ENCODE measurements around the gene SPNS2. TPM values are rescaled to one million over a fixed set of nuclear protein-coding genes. Genes with fewer than 3 reads are reported as not detected.

SPNS2 gene, protein sequence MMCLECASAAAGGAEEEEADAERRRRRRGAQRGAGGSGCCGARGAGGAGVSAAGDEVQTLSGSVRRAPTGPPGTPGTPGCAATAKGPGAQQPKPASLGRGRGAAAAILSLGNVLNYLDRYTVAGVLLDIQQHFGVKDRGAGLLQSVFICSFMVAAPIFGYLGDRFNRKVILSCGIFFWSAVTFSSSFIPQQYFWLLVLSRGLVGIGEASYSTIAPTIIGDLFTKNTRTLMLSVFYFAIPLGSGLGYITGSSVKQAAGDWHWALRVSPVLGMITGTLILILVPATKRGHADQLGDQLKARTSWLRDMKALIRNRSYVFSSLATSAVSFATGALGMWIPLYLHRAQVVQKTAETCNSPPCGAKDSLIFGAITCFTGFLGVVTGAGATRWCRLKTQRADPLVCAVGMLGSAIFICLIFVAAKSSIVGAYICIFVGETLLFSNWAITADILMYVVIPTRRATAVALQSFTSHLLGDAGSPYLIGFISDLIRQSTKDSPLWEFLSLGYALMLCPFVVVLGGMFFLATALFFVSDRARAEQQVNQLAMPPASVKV
- total RNA-seq (2022; extraction: Qiagen RNA extraction): 7.6 to 15.2 TPM (median 10.6 TPM) in 5 replicates

GRCh38 chr17:4498461-4499397 is at the start of gene SPNS2:
Gene SPNS2 (plus strand): TSS chr17:4498881. CDS start chr17:4499048, 167 bp downstream.

GRCh38 chr17:4554997-4555799 is 56.5 kb downstream of the SPNS2 start, which contains the start of gene MYBBP1A:
Gene MYBBP1A (minus strand): TSS chr17:4555384. CDS start chr17:4555324, 60 bp downstream.

DNA sequence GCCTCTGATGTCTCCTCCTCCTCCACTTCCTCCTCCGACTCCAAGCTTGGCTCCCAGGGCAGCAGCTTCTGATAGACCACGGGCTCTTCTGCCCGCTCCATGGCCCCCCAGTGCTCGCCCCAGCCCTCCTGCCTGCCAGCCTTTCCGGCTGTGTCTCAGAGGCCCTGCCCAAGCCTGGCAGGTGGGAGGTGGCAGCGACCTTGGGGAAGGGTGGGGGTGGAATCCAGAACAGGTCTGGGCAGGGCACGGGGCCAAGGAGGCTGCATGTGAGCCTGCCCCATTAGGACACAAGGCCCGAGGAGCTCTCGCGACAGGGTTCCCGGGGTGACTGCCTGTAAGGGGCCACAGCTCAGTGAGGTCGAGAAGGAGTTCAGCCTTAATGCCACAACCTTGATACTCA is 61.7 kb downstream of the SPNS2 start, which contains the start of gene GGT6:
Gene GGT6 (minus strand): TSS at position 157 of the 400 bp plus-strand sequence. CDS start 56 bp downstream, at position 101.

DNA sequence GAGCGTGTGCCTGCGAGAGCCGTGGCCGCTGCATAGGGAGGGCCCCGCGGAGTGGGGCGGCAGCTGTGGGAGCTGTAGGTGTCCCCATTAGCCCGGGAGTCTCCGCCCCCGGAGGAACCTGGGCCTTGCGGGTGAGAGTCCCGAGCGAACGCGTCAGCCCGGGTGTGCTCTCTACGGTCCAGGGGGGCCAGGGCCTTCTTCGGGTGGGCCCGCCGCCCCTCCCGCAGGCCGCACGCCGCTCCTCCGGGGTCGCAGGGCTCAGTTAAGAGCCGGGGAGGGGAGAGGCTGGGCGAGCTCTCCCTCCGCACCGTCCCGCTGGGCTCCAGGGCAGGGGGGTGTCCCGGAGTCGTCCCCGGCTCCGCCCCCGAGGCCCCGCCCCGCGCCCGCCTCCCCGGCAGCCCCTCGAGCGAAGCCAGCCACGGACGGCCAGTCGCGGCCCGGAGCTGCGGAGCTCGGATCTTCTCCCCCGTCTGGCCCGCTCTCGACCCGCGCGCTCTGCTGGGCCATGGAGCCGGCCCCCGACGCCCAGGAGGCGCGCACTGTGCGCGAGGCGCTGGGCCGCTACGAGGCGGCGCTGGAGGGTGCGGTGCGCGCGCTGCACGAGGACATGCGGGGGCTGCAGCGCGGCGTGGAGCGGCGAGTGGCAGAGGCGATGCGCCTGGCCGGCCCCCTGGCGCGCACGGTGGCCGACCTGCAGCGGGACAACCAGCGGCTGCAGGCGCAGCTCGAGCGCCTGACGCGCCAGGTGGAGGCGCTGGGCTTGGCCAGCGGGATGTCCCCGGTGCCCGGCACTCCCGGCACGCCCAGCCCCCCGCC is 85.6 kb downstream of the SPNS2 start, which contains the start of gene SMTNL2:
Gene SMTNL2 (plus strand): TSS at position 429 of the 816 bp plus-strand sequence. CDS start 77 bp downstream, at position 506.

Other genes starting within 250 kb of the SPNS2 start
- gene ANKFY1, start 234.9 kb upstream of the SPNS2 start, total RNA-seq (2022; extraction: Qiagen RNA extraction): 23.7 to 31.9 TPM (median 30.3 TPM) in 5 replicates
- 67.2 to 94.4 TPM (median 77.5 TPM) in 5 replicates for gene UBE2G1, start 132.2 kb upstream of the SPNS2 start, total RNA-seq (2022; extraction: Qiagen RNA extraction)
- gene SPNS3, start 64.9 kb upstream of the SPNS2 start, total RNA-seq (2022; extraction: Qiagen RNA extraction): not detected in 5 replicates
- gene MYBBP1A, start 56.5 kb downstream of the SPNS2 start, total RNA-seq (2022; extraction: Qiagen RNA extraction): 86.4 to 111 TPM (median 102 TPM) in 5 replicates
- gene GGT6, start 61.7 kb downstream of the SPNS2 start, total RNA-seq (2022; extraction: Qiagen RNA extraction): not detected in 5 replicates
- gene SMTNL2, start 85.6 kb downstream of the SPNS2 start, total RNA-seq (2022; extraction: Qiagen RNA extraction): 0.15 to 0.97 TPM (median 0.36 TPM) in 5 replicates
- 0.10 to 0.28 TPM (median 0.14 TPM) in 4 of 5 replicates, not detected in the other for gene ALOX15, start 142.8 kb downstream of the SPNS2 start, total RNA-seq (2022; extraction: Qiagen RNA extraction)
- 57.8 to 78.2 TPM (median 70.6 TPM) in 5 replicates for gene PELP1, start 205.3 kb downstream of the SPNS2 start, total RNA-seq (2022; extraction: Qiagen RNA extraction)
- 47.6 to 69.4 TPM (median 56.5 TPM) in 5 replicates for gene ARRB2, start 211.8 kb downstream of the SPNS2 start, total RNA-seq (2022; extraction: Qiagen RNA extraction)
- 39.8 to 43.6 TPM (median 40.8 TPM) in 5 replicates for gene MED11, start 232.5 kb downstream of the SPNS2 start, total RNA-seq (2022; extraction: Qiagen RNA extraction)
- 0.24 to 0.69 TPM (median 0.32 TPM) in 5 replicates for gene ZMYND15, start 241.0 kb downstream of the SPNS2 start, total RNA-seq (2022; extraction: Qiagen RNA extraction)
- gene CXCL16, start 241.0 kb downstream of the SPNS2 start, total RNA-seq (2022; extraction: Qiagen RNA extraction): 15.4 to 20.3 TPM (median 16.8 TPM) in 5 replicates